Endothelial cell of umbilical vein (primary cell): Measurements from ENCODE around the gene TSGA10IP. TPM values are rescaled to one million over a fixed set of nuclear protein-coding genes. Genes with fewer than 3 reads are reported as not detected.
A peak's percentile ranks its signal among the peaks of the same experiment; 100 is the strongest.

Source experiments
- BruUV-seq: library from RNA; stranded (reverse); fragments of 400-500 nt; replicated peaks from 2 replicates; lab custom pipeline; 2021; lab: Mats Ljungman, UMichigan
- CTCF ChIA-PET: fragments of 300-600, 350-600 bp; sonication (Branson Sonifier 250); formaldehyde crosslinking; loops from one replicate; lab custom pipeline; 2021; ENCODE audit warnings: antibody characterized with exemption, inconsistent platforms; lab: Charles Lee
- POLR2A ChIA-PET: fragments of 300-600, 350-600 bp; sonication (Branson Sonifier 250); formaldehyde crosslinking; loops from one replicate; lab custom pipeline; 2021; ENCODE audit warnings: antibody characterized with exemption, inconsistent platforms; lab: Charles Lee
- DNase-seq: peaks from one replicate; pipeline ENCODE4 v3.0.0-alpha.2; 2011; ENCODE audit warnings: low read depth, low spot score
- FAIRE-seq: peaks from 2 replicates; lab custom pipeline; 2011; peaks lifted over from hg19 to GRCh38; lab: Jason Lieb, UNC
- H2AFZ ChIP-seq: 2 replicates; pipeline ENCODE4 v1.6.0; 2012; ENCODE audit warnings: low read depth, low read length, control low read depth, inconsistent platforms
- H3K27ac ChIP-seq: 2 replicates; pipeline ENCODE4 v1.5.1; 2011; ENCODE audit warnings: low read depth, mild to moderate bottlenecking, control low read depth, low read length, moderate library complexity; ENCODE audit not compliant: insufficient read depth
- H3K27me3 ChIP-seq, 2 experiments: 2 replicates each; pipeline versions ENCODE4 v1.6.0 to v1.6.1; 2011; ENCODE audit warnings: low read length in 2 of 2, mixed read lengths in 1 of 2; ENCODE audit not compliant: control insufficient read depth in 2 of 2, insufficient read depth in 2 of 2
- H3K36me3 ChIP-seq, 2 experiments: 2 replicates in 1 of 2; 3 replicates in 1 of 2; pipeline ENCODE4 v1.5.1; 2011; ENCODE audit warnings: low read length in 2 of 2, mild to moderate bottlenecking in 1 of 2, moderate library complexity in 1 of 2; ENCODE audit not compliant: control insufficient read depth in 2 of 2, insufficient read depth in 2 of 2; ENCODE audit errors: extremely low read depth in 1 of 2
- H3K4me1 ChIP-seq: 3 replicates; pipeline ENCODE4 v1.5.1; 2011; ENCODE audit warnings: mild to moderate bottlenecking, low read length; ENCODE audit not compliant: control insufficient read depth, insufficient read depth; ENCODE audit errors: extremely low read depth
- H3K4me2 ChIP-seq: 2 replicates; pipeline ENCODE4 v1.6.1; 2011; ENCODE audit warnings: low read length, control low read depth, mixed read lengths; ENCODE audit not compliant: insufficient read depth
- H3K4me3 ChIP-seq, 3 experiments: fragments of 200-600 bp in 1 of 3; sonication (generic), shearing (Covaris generic) in 1 of 3; replicated peaks in 1 of 3; 2 replicates each; pipeline ENCODE4 v1.5.1; 2011 to 2016; ENCODE audit warnings: control low read depth in 3 of 3, low read length in 3 of 3, mild to moderate bottlenecking in 2 of 3, inconsistent platforms in 1 of 3, low read depth in 1 of 3, moderate library complexity in 1 of 3; ENCODE audit not compliant: insufficient read depth in 1 of 3
- H3K79me2 ChIP-seq: 2 replicates; pipeline ENCODE4 v1.6.0; 2012; ENCODE audit warnings: low read length, inconsistent platforms; ENCODE audit not compliant: control insufficient read depth, insufficient read depth
- H3K9ac ChIP-seq: replicated peaks from 2 replicates; pipeline ENCODE3; 2011; ENCODE audit warnings: low read length, control low read depth; ENCODE audit not compliant: insufficient read depth; ENCODE audit errors: extremely low read depth
- H3K9me1 ChIP-seq: replicated peaks from 3 replicates; pipeline ENCODE4 v1.6.0; 2011; ENCODE audit warnings: mild to moderate bottlenecking, low read length; ENCODE audit not compliant: control insufficient read depth, insufficient read depth; ENCODE audit errors: extremely low read depth
- H3K9me3 ChIP-seq: replicated peaks from 2 replicates; pipeline ENCODE4 v1.5.1; 2012; ENCODE audit warnings: low read length, inconsistent platforms; ENCODE audit not compliant: control insufficient read depth, insufficient read depth
- H4K20me1 ChIP-seq: replicated peaks from 2 replicates; pipeline ENCODE3; 2011; ENCODE audit warnings: mild to moderate bottlenecking, low read length; ENCODE audit not compliant: control insufficient read depth, insufficient read depth; ENCODE audit errors: extremely low read depth
- EZH2 ChIP-seq: IDR thresholded peaks from 2 replicates; pipeline ENCODE4 v1.6.1; 2012; ENCODE audit warnings: borderline replicate concordance, low read depth, mild to moderate bottlenecking, moderate library complexity, low read length, inconsistent platforms; ENCODE audit not compliant: severe bottlenecking
- FOS ChIP-seq: IDR thresholded peaks from 2 replicates; pipeline ENCODE4 v1.6.1; 2011; ENCODE audit warnings: mild to moderate bottlenecking, low read length, moderate library complexity, borderline replicate concordance; ENCODE audit not compliant: insufficient read depth
- GATA2 ChIP-seq: IDR thresholded peaks from 2 replicates; pipeline ENCODE4 v1.7.0; 2011; ENCODE audit warnings: low read depth, mild to moderate bottlenecking, moderate library complexity, mixed read lengths, low read length; ENCODE audit not compliant: insufficient read length, insufficient read depth
- JUN ChIP-seq: IDR thresholded peaks from 2 replicates; pipeline ENCODE4 v1.6.1; 2011; ENCODE audit warnings: borderline replicate concordance, low read depth; ENCODE audit not compliant: insufficient read length, insufficient read depth
- MYC ChIP-seq: IDR thresholded peaks from one replicate; pipeline ENCODE4 v1.6.1; 2011; ENCODE audit warnings: mild to moderate bottlenecking, low read depth, low read length
- POLR2A ChIP-seq: IDR thresholded peaks from 2 replicates; pipeline ENCODE4 v1.6.1; 2012; ENCODE audit warnings: low read depth, mild to moderate bottlenecking, control low read depth, low read length
- POLR2AphosphoS5 ChIP-seq: IDR thresholded peaks from 2 replicates; pipeline ENCODE4 v1.6.1; 2012; ENCODE audit warnings: low read depth, mild to moderate bottlenecking, control low read depth, low read length, moderate library complexity; ENCODE audit not compliant: insufficient read depth
- dilution Hi-C: fragments of 300-500 bp; cut with MboI; formaldehyde crosslinking; loops from one replicate; pipeline ENCODE4 v1.15.0; 2019; ENCODE audit warnings: low sequenced_read_pairs; ENCODE audit not compliant: extremely low pct_ligation_motif_present
- intact Hi-C: fragments of 100-400 bp; cut with micrococcal nuclease; formaldehyde crosslinking; loops from one replicate; pipeline ENCODE4 v1.10.0; 2022
- polyA plus RNA-seq, 4 experiments: library from polyadenylated mRNA; depleted of rRNA in 3 of 4; stranded (reverse) in 3 of 4; unstranded in 1 of 4; fragments of >200 nt; gene quantifications; 2 replicates each; pipeline versions ENCODE4 v1.2.1 to v1.2.3, GENCODE V29; 2011 to 2012; ENCODE audit warnings: missing spikeins in 1 of 4
- total RNA-seq: library from RNA; stranded (reverse); gene quantifications from 2 replicates; pipeline ENCODE4 v1.2.3, GENCODE V29; 2021
- TF ChIP-seq, protein P1 (sequence below): IDR thresholded peaks from 2 replicates; pipeline ENCODE4 v1.6.1; 2011; ENCODE audit not compliant: insufficient read depth, insufficient read length
- TF ChIP-seq, protein P2 (sequence below), 2 donors: IDR thresholded peaks; 1 replicate in 1 of 2; 2 replicates in 1 of 2; pipeline ENCODE4 v1.5.1; 2011; ENCODE audit warnings: low read length in 2 of 2, mild to moderate bottlenecking in 2 of 2, moderate library complexity in 2 of 2, control low read depth in 1 of 2, inconsistent platforms in 1 of 2, low read depth in 1 of 2; ENCODE audit not compliant: insufficient read depth in 1 of 2; ENCODE audit errors: extremely low read depth in 1 of 2

The TSGA10IP gene
- total and polyA plus RNA-seq, 2 donors (not counting 3 experiments of a cell fraction or from before 2014, with no cell fraction given), result not detected

DNA sequence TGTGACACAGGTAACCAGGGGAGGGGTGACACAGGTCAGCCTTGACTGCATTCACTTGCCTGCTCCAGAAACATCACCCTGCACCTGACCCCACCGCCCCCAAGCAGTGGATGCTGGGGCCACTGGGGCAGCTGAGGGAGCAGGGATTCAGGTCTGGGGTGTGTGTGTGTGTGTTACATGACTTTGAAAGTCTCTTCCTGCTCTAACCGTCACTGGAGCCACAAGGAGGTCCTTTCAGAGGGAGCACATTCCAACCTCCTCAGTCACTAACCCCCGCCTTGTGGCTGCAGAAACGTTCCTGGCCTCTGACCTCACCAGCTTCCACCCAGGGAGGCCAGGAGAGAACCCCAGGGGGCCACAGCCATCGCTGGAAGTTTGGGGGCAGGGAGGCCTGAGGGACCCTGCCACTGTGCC, 42.2 kb upstream of the TSGA10IP start:
- intact Hi-C loops (no loop called here), dilution Hi-C loops (no loop called here)
- Histone ChIP-seq H3K36me3 (no peaks in the 10 kb centered on the region), H3K4me2 (peak overlapping the region; percentile 25), H3K9ac (no peak overlapping the region), H3K79me2 (peaks cover 19% of the 10 kb centered on the region), H3K4me1 (peaks cover 15% of the 10 kb centered on the region), H4K20me1 (no peaks in the 10 kb centered on the region), H3K27ac (peak overlapping the region; percentile 30), H2AFZ (peak overlapping the region; percentile 52), H3K9me1 (no peaks in the 10 kb centered on the region), H3K4me3 (no peak overlapping the region), H3K9me3 (no peaks in the 10 kb centered on the region), H3K27me3 (no peaks in the 10 kb centered on the region)
- ChIA-PET CTCF (interaction anchor here (1.1 to 2.3 kb wide), 3 partner anchors 13 to 43 kb away, joined by 3 to 5 read pairs (median 5); partner anchors contain the start of gene MUS81), POLR2A (no interaction called here)
- BruUV-seq, result no TSS peak
- no peak for DNase-seq
- FAIRE-seq, result peak; percentile 66
- TF ChIP-seq EZH2 (no peak), POLR2AphosphoS5 (peak; percentile 35), JUN (no peak), FOS (peak; percentile 57)

DNA sequence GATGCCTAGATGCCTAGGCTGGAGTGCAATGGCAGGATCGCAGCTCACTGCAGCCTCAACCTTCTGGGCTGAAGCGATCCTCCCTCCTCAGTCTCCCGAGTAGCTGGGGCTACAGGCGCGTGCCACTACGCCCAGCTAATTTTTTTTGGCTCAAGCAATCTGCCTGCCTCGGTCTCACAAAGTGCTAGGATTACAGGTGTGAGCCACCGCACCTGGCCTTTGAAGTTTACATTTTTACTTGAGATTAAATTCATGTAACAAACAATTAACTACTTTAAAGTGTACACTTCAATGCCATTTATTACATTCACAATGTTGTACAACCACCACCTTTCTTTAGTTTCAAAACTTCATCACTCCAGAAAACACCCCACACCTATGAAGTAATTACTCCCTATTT, 41.6 kb upstream of the TSGA10IP start:
- H3K79me2 ChIP-seq, result peaks cover 13% of the 10 kb centered on the region
- no peak for FAIRE-seq

More for the DNA sequence above, 41.6 kb upstream of the TSGA10IP start:
- CTCF ChIA-PET, result interaction anchor here (1.1 to 2.3 kb wide), 3 partner anchors 12 to 44 kb away, joined by 3 to 5 read pairs (median 5); partner anchors contain the start of gene MUS81
- peak overlapping the region; percentile 30 for H3K27ac ChIP-seq
- BruUV-seq, result no TSS peak
- intact Hi-C loops, result no loop called here
- H3K9me3 ChIP-seq, result no peaks in the 10 kb centered on the region
- H3K4me1 ChIP-seq, result peaks cover 8% of the 10 kb centered on the region
- no peaks in the 10 kb centered on the region for H3K27me3 ChIP-seq
- H3K9ac ChIP-seq, result no peak overlapping the region
- dilution Hi-C loops, result no loop called here
- no peak for DNase-seq
- H2AFZ ChIP-seq, result no peak overlapping the region
- TF ChIP-seq POLR2AphosphoS5 (no peak), EZH2 (no peak), FOS (no peak), MYC (no peak), GATA2 (no peak), JUN (no peak), POLR2A (no peak)
- TF ChIP-seq, protein P1, sequence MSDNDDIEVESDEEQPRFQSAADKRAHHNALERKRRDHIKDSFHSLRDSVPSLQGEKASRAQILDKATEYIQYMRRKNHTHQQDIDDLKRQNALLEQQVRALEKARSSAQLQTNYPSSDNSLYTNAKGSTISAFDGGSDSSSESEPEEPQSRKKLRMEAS, result no peak
- TF ChIP-seq, protein P2, sequence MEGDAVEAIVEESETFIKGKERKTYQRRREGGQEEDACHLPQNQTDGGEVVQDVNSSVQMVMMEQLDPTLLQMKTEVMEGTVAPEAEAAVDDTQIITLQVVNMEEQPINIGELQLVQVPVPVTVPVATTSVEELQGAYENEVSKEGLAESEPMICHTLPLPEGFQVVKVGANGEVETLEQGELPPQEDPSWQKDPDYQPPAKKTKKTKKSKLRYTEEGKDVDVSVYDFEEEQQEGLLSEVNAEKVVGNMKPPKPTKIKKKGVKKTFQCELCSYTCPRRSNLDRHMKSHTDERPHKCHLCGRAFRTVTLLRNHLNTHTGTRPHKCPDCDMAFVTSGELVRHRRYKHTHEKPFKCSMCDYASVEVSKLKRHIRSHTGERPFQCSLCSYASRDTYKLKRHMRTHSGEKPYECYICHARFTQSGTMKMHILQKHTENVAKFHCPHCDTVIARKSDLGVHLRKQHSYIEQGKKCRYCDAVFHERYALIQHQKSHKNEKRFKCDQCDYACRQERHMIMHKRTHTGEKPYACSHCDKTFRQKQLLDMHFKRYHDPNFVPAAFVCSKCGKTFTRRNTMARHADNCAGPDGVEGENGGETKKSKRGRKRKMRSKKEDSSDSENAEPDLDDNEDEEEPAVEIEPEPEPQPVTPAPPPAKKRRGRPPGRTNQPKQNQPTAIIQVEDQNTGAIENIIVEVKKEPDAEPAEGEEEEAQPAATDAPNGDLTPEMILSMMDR (IDR thresholded peaks at IDR 0.05; ENCODE audit: extremely low read depth in 1 of 2, insufficient read depth in 1 of 2, low read depth in 1 of 2, low read length in 2 of 2), result no peak
- H4K20me1 ChIP-seq, result no peaks in the 10 kb centered on the region
- no peak overlapping the region for H3K4me2 ChIP-seq
- POLR2A ChIA-PET, result no interaction called here
- no peaks in the 10 kb centered on the region for H3K9me1 ChIP-seq
- H3K36me3 ChIP-seq, result no peaks in the 10 kb centered on the region
- H3K4me3 ChIP-seq, result no peak overlapping the region
